H1 (cell line): Measurements from ENCODE around the gene ACAT2. TPM values are rescaled to one million over a fixed set of nuclear protein-coding genes. Genes with fewer than 3 reads are reported as not detected.

ENCODE experiments used
- CTCF ChIA-PET: fragments of 300-600 bp; sonication (Branson Sonifier 250); formaldehyde crosslinking; loops from one replicate; lab custom pipeline; 2021; ENCODE audit not compliant: partially characterized antibody; lab: Charles Lee
- POLR2A ChIA-PET: fragments of 300-600 bp; sonication (Branson Sonifier 250); formaldehyde crosslinking; loops from one replicate; lab custom pipeline; 2021; ENCODE audit warnings: inconsistent platforms; ENCODE audit not compliant: partially characterized antibody; lab: Charles Lee
- DNase-seq, 2 experiments: peaks; one replicate each; pipeline versions ENCODE4 v3.0.0 to v3.0.0-alpha.2; 2010 to 2022; ENCODE audit warnings: low spot score in 2 of 2, low read depth in 1 of 2, mixed read lengths in 1 of 2
- FAIRE-seq: peaks from 2 replicates; lab custom pipeline; 2011; peaks lifted over from hg19 to GRCh38; lab: Jason Lieb, UNC
- H2AFZ ChIP-seq: 2 replicates; pipeline ENCODE4 v1.8.1; 2012; ENCODE audit warnings: low read length, inconsistent platforms
- H2AK5ac ChIP-seq: 2 replicates; pipeline ENCODE4 v1.6.1; 2013; ENCODE audit warnings: low read depth, low read length
- H2BK120ac ChIP-seq: replicated peaks from 2 replicates; pipeline ENCODE3; 2013; ENCODE audit warnings: low read depth, low read length, inconsistent platforms
- H2BK12ac ChIP-seq: 2 replicates; pipeline ENCODE4 v1.6.1; 2013; ENCODE audit warnings: low read depth, low read length
- H2BK15ac ChIP-seq: 2 replicates; pipeline ENCODE4 v1.6.1; 2013; ENCODE audit warnings: low read length
- H2BK20ac ChIP-seq: 2 replicates; pipeline ENCODE4 v1.6.1; 2013; ENCODE audit warnings: low read length
- H2BK5ac ChIP-seq: 2 replicates; pipeline ENCODE4 v1.6.1; 2013; ENCODE audit warnings: low read depth, low read length
- H3K14ac ChIP-seq: 2 replicates; pipeline ENCODE4 v1.6.1; 2013; ENCODE audit warnings: inconsistent platforms; ENCODE audit not compliant: insufficient read length
- H3K18ac ChIP-seq: 2 replicates; pipeline ENCODE4 v1.6.1; 2013; ENCODE audit warnings: low read length; ENCODE audit errors: extremely low read depth
- H3K23ac ChIP-seq: 2 replicates; pipeline ENCODE4 v1.6.1; 2013; ENCODE audit warnings: inconsistent platforms; ENCODE audit not compliant: insufficient read length
- H3K23me2 ChIP-seq: 2 replicates; pipeline ENCODE4 v1.6.1; 2013; ENCODE audit warnings: low read depth, low read length
- H3K27ac ChIP-seq: 2 replicates; pipeline ENCODE4 v1.6.1; 2011; ENCODE audit warnings: low read depth, low read length, inconsistent platforms
- H3K27me3 ChIP-seq, 4 experiments: replicated peaks in 1 of 4; 1 replicate in 1 of 4; 2 replicates in 3 of 4; pipeline versions ENCODE4 v1.6.1 to v1.8.1; 2011 to 2013; ENCODE audit warnings: low read length in 3 of 4, mild to moderate bottlenecking in 3 of 4, inconsistent platforms in 2 of 4, mixed read lengths in 2 of 4, moderate library complexity in 1 of 4; ENCODE audit not compliant: control insufficient read depth in 3 of 4, insufficient read depth in 3 of 4; ENCODE audit errors: extremely low read depth in 1 of 4
- H3K36me3 ChIP-seq, 4 experiments: 2 replicates each; pipeline versions ENCODE4 v1.6.1 to v1.8.1; 2011 to 2013; ENCODE audit warnings: mild to moderate bottlenecking in 4 of 4, low read length in 3 of 4, moderate library complexity in 2 of 4, control low read depth in 1 of 4, inconsistent platforms in 1 of 4; ENCODE audit not compliant: insufficient read depth in 4 of 4, control insufficient read depth in 2 of 4
- H3K4ac ChIP-seq: replicated peaks from 2 replicates; pipeline ENCODE3; 2013; ENCODE audit warnings: low read length, low read depth, mixed read lengths, inconsistent platforms; ENCODE audit not compliant: insufficient read length
- H3K4me1 ChIP-seq, 4 experiments: replicated peaks in 1 of 4; 1 replicate in 1 of 4; 2 replicates in 3 of 4; pipeline versions ENCODE4 v1.6.1 to v1.8.1; 2011 to 2013; ENCODE audit warnings: low read length in 3 of 4, inconsistent platforms in 2 of 4, mixed read lengths in 1 of 4; ENCODE audit not compliant: insufficient read depth in 4 of 4, control insufficient read depth in 3 of 4
- H3K4me2 ChIP-seq, 2 experiments: 2 replicates each; pipeline versions ENCODE4 v1.6.1 to v1.8.1; 2011 to 2013; ENCODE audit warnings: low read depth in 2 of 2, low read length in 2 of 2, control low read depth in 1 of 2, inconsistent platforms in 1 of 2, mild to moderate bottlenecking in 1 of 2; ENCODE audit not compliant: insufficient read depth in 1 of 2
- H3K4me3 ChIP-seq, 4 experiments: fragments of 200-600, 300-600 bp in 1 of 4; sonication (generic), shearing (Covaris generic), sonication (Bioruptor Twin) in 1 of 4; 2 replicates each; pipeline versions ENCODE4 v1.5.1 to v1.8.1; 2011 to 2016; ENCODE audit warnings: low read length in 4 of 4, low read depth in 3 of 4, control low read depth in 2 of 4, inconsistent platforms in 2 of 4, mild to moderate bottlenecking in 2 of 4, mixed read lengths in 1 of 4, moderate library complexity in 1 of 4; ENCODE audit not compliant: insufficient read depth in 2 of 4; ENCODE audit errors: extremely low read depth in 1 of 4
- H3K56ac ChIP-seq: replicated peaks from 2 replicates; pipeline ENCODE3; 2013; ENCODE audit warnings: low read depth, mild to moderate bottlenecking, mixed read lengths, low read length, inconsistent platforms; ENCODE audit not compliant: insufficient read length
- H3K79me1 ChIP-seq: 2 replicates; pipeline ENCODE4 v1.6.1; 2013; ENCODE audit warnings: low read depth, low read length, control low read depth
- H3K79me2 ChIP-seq, 2 experiments: 2 replicates each; pipeline versions ENCODE4 v1.6.1 to v1.8.1; 2012 to 2013; ENCODE audit warnings: low read length in 2 of 2, mild to moderate bottlenecking in 2 of 2, inconsistent platforms in 1 of 2; ENCODE audit not compliant: insufficient read depth in 2 of 2, control insufficient read depth in 1 of 2
- H3K9ac ChIP-seq, 4 experiments: replicated peaks in 1 of 4; 1 replicate in 1 of 4; 2 replicates in 3 of 4; pipeline versions ENCODE4 v1.6.1 to v1.8.1; 2011 to 2013; ENCODE audit warnings: low read depth in 3 of 4, low read length in 3 of 4, control low read depth in 2 of 4, mild to moderate bottlenecking in 2 of 4, moderate library complexity in 2 of 4, inconsistent platforms in 1 of 4; ENCODE audit errors: extremely low read depth in 1 of 4
- H3K9me3 ChIP-seq, 2 experiments: 2 replicates each; pipeline versions ENCODE4 v1.6.1 to v1.8.1; 2012 to 2013; ENCODE audit warnings: mild to moderate bottlenecking in 2 of 2, moderate library complexity in 2 of 2, control low read depth in 1 of 2, inconsistent platforms in 1 of 2, low read depth in 1 of 2, low read length in 1 of 2, mixed read lengths in 1 of 2; ENCODE audit not compliant: insufficient read depth in 2 of 2
- H4K20me1 ChIP-seq, 2 experiments: replicated peaks in 1 of 2; 2 replicates each; pipeline versions ENCODE3 to v1.8.1; 2011 to 2013; ENCODE audit warnings: inconsistent platforms in 2 of 2, low read length in 2 of 2, mild to moderate bottlenecking in 1 of 2; ENCODE audit not compliant: insufficient read depth in 2 of 2, control insufficient read depth in 1 of 2
- H4K5ac ChIP-seq: 2 replicates; pipeline ENCODE4 v1.6.1; 2013; ENCODE audit warnings: low read length, low read depth, mixed read lengths, inconsistent platforms; ENCODE audit not compliant: insufficient read length
- H4K8ac ChIP-seq: 2 replicates; pipeline ENCODE4 v1.8.0; 2013; ENCODE audit warnings: mild to moderate bottlenecking, moderate library complexity, low read length, inconsistent platforms; ENCODE audit not compliant: insufficient read depth; ENCODE audit errors: extremely low read depth
- H4K91ac ChIP-seq: replicated peaks from 2 replicates; pipeline ENCODE3; 2013; ENCODE audit warnings: low read length, mixed read lengths, inconsistent platforms; ENCODE audit not compliant: insufficient read length
- BCL11A ChIP-seq, 2 experiments: IDR thresholded peaks; one replicate each; pipeline ENCODE4 v1.6.1; 2011; ENCODE audit warnings: low read depth in 2 of 2, low read length in 2 of 2, mild to moderate bottlenecking in 2 of 2
- CBX8 ChIP-seq: fragments of 300-800, 300-1000 bp; sonication (generic); IDR thresholded peaks from 2 replicates; pipeline ENCODE4 v1.7.1; 2016; ENCODE audit warnings: low read depth, low read length, borderline replicate concordance
- HDAC6 ChIP-seq: IDR thresholded peaks from one replicate; pipeline ENCODE4 v1.7.1; 2012; ENCODE audit warnings: low read depth, mild to moderate bottlenecking, inconsistent platforms, low read length, moderate library complexity
- KDM5A ChIP-seq: fragments of 200-600 bp; IDR thresholded peaks from 2 replicates; pipeline ENCODE4 v1.7.1; 2012; ENCODE audit warnings: mild to moderate bottlenecking, low read length, inconsistent platforms, mixed read lengths
- MAFK ChIP-seq: IDR thresholded peaks from 2 replicates; pipeline ENCODE4 v1.6.1; 2012; ENCODE audit warnings: low read depth, mild to moderate bottlenecking, improper control_type of control experiment, low read length
- PHF8 ChIP-seq: fragments of 200-600 bp; sonication (generic); conservative IDR thresholded peaks from 2 replicates; pipeline ENCODE4 v1.7.1; 2012; ENCODE audit warnings: low read depth, mild to moderate bottlenecking, inconsistent platforms, low read length, moderate library complexity
- RNF2 ChIP-seq: fragments of 200-900, 300-1000 bp; sonication (generic); IDR thresholded peaks from 2 replicates; pipeline ENCODE4 v1.7.1; 2016; ENCODE audit warnings: borderline replicate concordance, low read depth, mild to moderate bottlenecking, antibody characterized with exemption, low read length; ENCODE audit not compliant: poor library complexity, severe bottlenecking; ENCODE audit errors: missing control alignments
- SIN3A ChIP-seq, 2 experiments: IDR thresholded peaks in 1 of 2; conservative IDR thresholded peaks in 1 of 2; 2 replicates each; pipeline ENCODE4 v1.6.1; 2011 to 2012; ENCODE audit warnings: low read length in 2 of 2, improper control_type of control experiment in 1 of 2, low read depth in 1 of 2, mild to moderate bottlenecking in 1 of 2
- SP2 ChIP-seq: IDR thresholded peaks from 2 replicates; pipeline ENCODE4 v1.6.1; 2012; ENCODE audit warnings: mild to moderate bottlenecking, low read length, inconsistent platforms
- SRF ChIP-seq: IDR thresholded peaks from 2 replicates; pipeline ENCODE4 v1.6.1; 2011; ENCODE audit warnings: mild to moderate bottlenecking, low read depth, low read length, moderate library complexity
- TAF1 ChIP-seq: IDR thresholded peaks from 2 replicates; pipeline ENCODE4 v1.6.1; 2011; ENCODE audit warnings: mild to moderate bottlenecking, low read depth, low read length
- TAF7 ChIP-seq: optimal IDR thresholded peaks from 2 replicates; pipeline ENCODE3; 2011; ENCODE audit warnings: low read depth, mild to moderate bottlenecking, inconsistent platforms, low read length, moderate library complexity, borderline replicate concordance
- ZNF274 ChIP-seq: IDR thresholded peaks from 2 replicates; pipeline ENCODE4 v1.7.0; 2012; ENCODE audit warnings: low read length, borderline replicate concordance; ENCODE audit errors: extremely low read depth
- WGBS, 2 experiments: shearing (Covaris generic) in 1 of 2; methylation state at CpG; one replicate each; pipeline versions ENCODE4 v1.1.6 to v1.1.7; 2013 to 2015; ENCODE audit warnings: low lambda C conversion rate in 2 of 2, mixed read lengths in 2 of 2, inconsistent platforms in 1 of 2, low coverage in 1 of 2, missing lambda C conversion rate in 1 of 2; ENCODE audit not compliant: insufficient replicate concordance in 2 of 2, insufficient coverage in 1 of 2, insufficient read length in 1 of 2; ENCODE audit errors: extremely low coverage in 1 of 2, missing lambda C conversion rate in 1 of 2; 5-methylcytosine and 5-hydroxymethylcytosine counted together
- polyA plus RNA-seq, 7 experiments: library from polyadenylated mRNA; depleted of rRNA in 3 of 7; stranded (reverse) in 5 of 7; unstranded in 2 of 7; fragments of >200 nt in 5 of 7; fragments of 200-250 nt in 2 of 7; gene quantifications; 1 replicate in 5 of 7; 2 replicates in 1 of 7; 4 replicates in 1 of 7; pipeline versions ENCODE4 v1.2.1 to v1.2.3, GENCODE V29; 2011 to 2013; ENCODE audit warnings: missing spikeins in 2 of 7, mixed read lengths in 2 of 7
- total RNA-seq: library from RNA; stranded (reverse); fragmentation: NEBNext Ultra II Directional; extraction: Animal tissue kit (Norgen Biotek cat#: 25700); gene quantifications from 2 replicates; pipeline ENCODE4 v1.2.1, GENCODE V29; 2021

The ACAT2 gene
- total and polyA plus RNA-seq, 2 of the 8 experiments (the other 6 are each of a cell fraction or from before 2014, with no cell fraction given), result 61.6 to 166 TPM

- Histone ChIP-seq H3K36me3 (peaks cover 10 to 59% (median 32%) of the 10 kb centered on the region in 4 experiments), H3K14ac (no peak overlapping the region), H2BK12ac (no peak overlapping the region), H4K91ac (no peak overlapping the region), H3K18ac (no peak overlapping the region), H3K79me1 (peaks cover 7% of the 10 kb centered on the region; the same call in 1 of the 2 replicates), H3K23ac (no peak overlapping the region), H3K9ac (no peak overlapping the region), H2BK120ac (no peak overlapping the region), H3K27me3 (no peaks in the 10 kb centered on the region), H4K5ac (no peak overlapping the region), H4K8ac (no peak overlapping the region), H2BK20ac (no peak overlapping the region), H2AK5ac (no peak overlapping the region), H3K4me3 (no peak overlapping the region), H3K23me2 (peaks cover 11% of the 10 kb centered on the region), H2AFZ (no peak overlapping the region), H3K4me2 (no peak overlapping the region; a peak in 1 of 4 replicates), H2BK15ac (no peak overlapping the region), H3K27ac (no peak overlapping the region), H3K4me1 (peaks cover 6 to 15% (median 12%) of the 10 kb centered on the region in 4 experiments; a peak in 6 of 7 replicates), H3K4ac (no peak overlapping the region), H3K9me3 (no peaks in the 10 kb centered on the region), H3K56ac (no peak overlapping the region), H4K20me1 (peaks cover 0 to 7% of the 10 kb centered on the region in 2 experiments), H3K79me2 (peaks cover 0 to 13% of the 10 kb centered on the region in 2 experiments; a peak in 2 of 4 replicates), H2BK5ac (no peak overlapping the region)
- no CpG with 5 or more reads among the region's 2 CpGs for WGBS, 2 experiments
- CTCF ChIA-PET, result interaction anchor here (0.6 to 1.7 kb wide), 7 partner anchors 28 to 1898 kb away, joined by 3 to 6 read pairs (median 4); no protein-coding TSS in a partner anchor
- POLR2A ChIA-PET, result interaction anchor here (0.9 to 6.0 kb wide), 9 partner anchors 13 to 67 kb away, joined by 4 to 86 read pairs (median 10); partner anchors contain the start of genes MRPL18, SOD2, TCP1 and WTAP
- FAIRE-seq, result no peak
- no peak for DNase-seq
- no peak for TF ChIP-seq PHF8
- TF ChIP-seq TAF7, result no peak
- TF ChIP-seq BCL11A (IDR thresholded peaks at IDR 0.05; ENCODE audit: low read depth in 2 of 2, low read length in 2 of 2), result no peak
- no peak for TF ChIP-seq KDM5A
- no peak for TF ChIP-seq CBX8
- no peak for TF ChIP-seq TAF1
- TF ChIP-seq SP2, result no peak
- TF ChIP-seq SIN3A (conservative IDR thresholded peaks at IDR 0.05 in 1 of 2, IDR thresholded peaks at IDR 0.05 in 1 of 2; ENCODE audit: low read depth in 1 of 2, low read length in 2 of 2), result no peak
- TF ChIP-seq RNF2, result no peak
- TF ChIP-seq SRF, result no peak
- TF ChIP-seq ZNF274, result no peak
- no peak for TF ChIP-seq HDAC6
- TF ChIP-seq MAFK, result no peak
Observed at GRCh38 chr6:159759645-159760044, 2.2 kb upstream of the ACAT2 start.
